CD4-positive, alpha-beta T cell treated with Interleukin-15 for 1 hour (primary cell): ENCODE measurements around the gene TMOD1.

Source experiments
- DNase-seq: peaks from one replicate; pipeline ENCODE4 v3.0.0-alpha.2; 2020

TMOD1 gene

GRCh38 chr9:97551308-97551707 is 49.8 kb downstream of the TMOD1 start:
- DNase-seq, result no peak

GRCh38 chr9:97553141-97553540 is 51.7 kb downstream of the TMOD1 start:
- DNase-seq, result no peak

GRCh38 chr9:97553841-97554240 is 52.4 kb downstream of the TMOD1 start:
- DNase-seq, result no peak

- no peak for DNase-seq
Measured at GRCh38 chr9:97554566-97555075, 53.2 kb downstream of the TMOD1 start.

DNA sequence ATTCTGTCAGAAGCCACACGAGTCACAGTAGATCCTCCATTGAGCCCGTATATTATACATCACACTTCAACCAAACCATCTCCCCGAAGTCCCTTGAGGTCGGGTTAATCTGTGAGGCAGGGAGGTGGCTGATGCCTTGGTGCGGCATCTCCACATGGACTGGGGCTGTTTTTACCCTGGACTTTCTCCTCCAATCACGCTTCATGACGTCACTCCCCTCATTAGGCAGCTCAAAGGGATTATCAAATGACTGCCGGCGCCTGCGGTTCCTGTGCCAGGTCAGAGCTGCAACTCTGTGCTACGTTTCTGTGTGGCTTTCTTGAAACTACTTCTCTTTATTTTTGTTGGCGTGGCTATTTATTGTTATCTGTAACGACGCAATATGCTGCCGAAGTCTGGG is 53.7 kb downstream of the TMOD1 start:
- DNase-seq, result no peak

- DNase-seq, result no peak
Measured at GRCh38 chr9:97556036-97556720, 54.7 kb downstream of the TMOD1 start.

DNA sequence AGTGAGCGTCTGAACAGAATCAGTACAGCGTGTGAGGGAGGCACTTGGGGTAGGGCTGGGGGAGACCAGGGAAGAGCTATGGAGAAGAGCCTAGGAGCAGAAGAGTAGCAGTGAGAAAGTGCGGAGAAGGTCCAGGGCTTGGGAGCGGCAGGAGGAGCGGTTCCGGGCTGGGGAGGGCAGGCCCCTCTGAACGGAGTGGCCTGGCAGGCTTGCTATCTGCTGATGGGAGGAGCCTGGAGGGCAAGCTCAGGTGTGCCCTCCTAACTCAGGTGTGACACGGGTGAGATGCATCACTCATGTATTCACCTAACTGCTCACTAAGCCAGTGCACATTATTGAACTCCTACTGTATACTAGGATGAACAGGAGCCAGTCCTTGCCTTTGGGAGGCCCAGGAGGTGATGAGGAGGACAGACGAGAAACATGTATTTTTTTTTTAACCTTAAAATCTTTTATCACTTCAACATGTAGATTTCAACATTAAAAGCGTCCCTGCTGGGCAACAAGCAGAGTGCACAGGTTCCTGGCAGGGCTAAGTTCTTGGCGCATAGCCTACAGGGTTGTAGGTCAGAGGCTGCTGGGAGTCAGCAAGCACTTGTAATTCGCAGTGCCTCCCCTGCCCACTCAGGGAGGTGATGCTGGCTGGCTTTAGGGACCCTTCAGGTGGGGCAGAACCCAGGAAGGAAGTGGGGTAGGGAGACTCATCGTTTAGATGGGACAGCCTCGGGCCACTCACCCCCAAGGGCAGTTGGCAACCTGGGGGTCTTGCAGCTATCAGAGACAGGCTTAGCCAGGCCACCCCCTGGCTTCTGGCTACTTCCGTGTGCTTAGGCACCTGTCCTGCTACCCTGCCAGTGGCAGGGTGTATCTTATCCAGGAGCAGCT is 55.5 kb downstream of the TMOD1 start:
- DNase-seq, result no peak

DNA sequence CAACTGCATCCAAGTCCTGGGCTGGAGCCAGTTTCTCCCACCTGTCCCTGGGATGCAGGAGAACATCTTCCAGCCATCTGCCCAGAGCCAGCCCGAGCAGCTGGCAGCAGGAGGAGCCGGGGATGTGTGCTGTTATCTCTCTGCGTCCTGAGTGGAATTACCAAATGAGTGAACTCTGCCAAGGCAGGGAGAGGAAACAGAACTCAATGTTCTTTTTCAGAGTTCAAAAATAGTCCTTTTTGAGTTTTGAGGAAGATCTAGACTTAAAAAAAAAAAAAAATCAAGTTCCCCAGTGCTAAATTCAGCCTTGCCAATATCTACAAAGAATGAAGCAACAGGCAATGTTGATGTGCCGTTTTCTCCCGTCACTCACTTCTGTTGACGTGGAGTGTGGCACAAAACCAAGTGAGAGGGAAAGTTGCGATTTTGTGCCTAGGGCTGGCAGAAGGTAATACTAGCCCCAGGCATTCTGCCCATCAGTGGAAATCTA is 56.2 kb downstream of the TMOD1 start:
- no peak for DNase-seq

GRCh38 chr9:97558701-97559101 is 57.2 kb downstream of the TMOD1 start:
- DNase-seq, result no peak

- no peak for DNase-seq
Measured at GRCh38 chr9:97559111-97559514, 57.6 kb downstream of the TMOD1 start.

GRCh38 chr9:97560154-97560553 is 58.7 kb downstream of the TMOD1 start:
- no peak for DNase-seq

DNA sequence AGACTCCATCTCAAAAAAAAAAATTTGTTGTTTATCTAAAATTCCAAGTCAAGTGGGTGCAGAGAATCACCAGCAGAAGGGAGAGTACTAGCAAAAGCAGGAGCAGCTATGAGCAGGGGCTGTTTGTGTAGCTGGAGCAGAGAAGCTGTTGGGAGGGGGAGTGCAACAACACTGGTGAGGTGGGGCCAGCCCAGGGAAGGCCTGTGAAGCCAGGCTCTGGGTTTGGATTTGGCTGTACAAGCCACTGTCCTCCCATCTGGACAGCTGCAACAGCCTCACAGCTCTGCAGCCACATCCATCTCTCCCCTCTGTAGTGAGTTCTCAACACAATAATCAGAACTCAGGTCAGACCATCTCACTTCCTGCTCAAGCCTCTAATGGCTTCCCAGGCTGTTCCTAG is 59.4 kb downstream of the TMOD1 start:
- no peak for DNase-seq

DNA sequence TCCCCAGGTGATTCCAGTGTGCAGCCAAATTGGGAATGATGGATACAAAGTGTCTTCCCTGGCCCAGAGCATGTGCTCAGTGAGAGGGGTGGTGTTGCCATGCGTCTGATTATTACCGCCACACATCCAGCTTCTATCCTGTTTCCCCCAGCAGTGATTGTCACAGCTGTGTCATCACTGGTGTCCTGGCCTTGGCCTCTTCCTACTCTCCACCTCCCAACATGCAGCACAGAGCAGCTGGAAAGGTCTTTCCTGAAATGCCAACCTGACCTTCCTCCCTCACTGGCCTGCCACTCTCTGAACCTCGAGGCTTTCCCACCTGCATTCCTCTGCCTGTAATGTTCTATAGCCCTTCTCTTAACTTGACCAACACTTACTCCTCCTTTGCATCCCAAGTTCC is 60.0 kb downstream of the TMOD1 start:
- DNase-seq, result no peak

- DNase-seq, result no peak
Measured at GRCh38 chr9:97562542-97562941, 61.1 kb downstream of the TMOD1 start.

DNA sequence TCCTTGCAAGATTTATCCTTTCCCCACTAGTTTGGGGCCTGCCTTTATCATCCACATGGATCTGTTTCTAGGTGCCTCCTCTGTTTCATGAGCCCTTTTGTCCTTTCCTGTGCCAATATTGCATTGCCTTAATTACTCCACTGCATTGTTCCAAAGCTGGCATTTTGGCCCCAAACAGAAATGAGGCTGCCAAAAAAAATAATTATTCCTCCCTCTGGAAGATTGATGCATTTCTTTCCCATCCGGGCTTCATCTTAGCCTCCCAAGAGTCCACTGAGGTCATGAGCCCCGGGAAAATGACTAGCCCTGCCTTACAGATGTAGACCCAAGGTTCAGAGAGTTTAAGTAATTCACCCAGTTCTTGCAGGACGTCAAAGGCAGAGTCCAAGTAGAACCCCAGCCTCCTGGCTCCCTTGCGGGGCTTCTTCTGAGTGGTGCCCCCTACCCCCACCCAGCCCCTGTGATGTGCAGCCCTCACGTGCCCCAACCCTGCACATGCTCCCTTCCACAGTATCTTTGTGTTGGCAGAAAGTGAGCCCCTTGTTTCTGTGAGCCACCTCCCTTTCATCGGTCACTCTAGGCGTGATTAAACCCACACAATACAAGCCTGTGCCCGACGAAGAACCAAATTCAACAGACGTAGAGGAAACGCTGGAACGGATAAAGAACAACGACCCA is 62.1 kb downstream of the TMOD1 start:
- DNase-seq, result no peak

DNA sequence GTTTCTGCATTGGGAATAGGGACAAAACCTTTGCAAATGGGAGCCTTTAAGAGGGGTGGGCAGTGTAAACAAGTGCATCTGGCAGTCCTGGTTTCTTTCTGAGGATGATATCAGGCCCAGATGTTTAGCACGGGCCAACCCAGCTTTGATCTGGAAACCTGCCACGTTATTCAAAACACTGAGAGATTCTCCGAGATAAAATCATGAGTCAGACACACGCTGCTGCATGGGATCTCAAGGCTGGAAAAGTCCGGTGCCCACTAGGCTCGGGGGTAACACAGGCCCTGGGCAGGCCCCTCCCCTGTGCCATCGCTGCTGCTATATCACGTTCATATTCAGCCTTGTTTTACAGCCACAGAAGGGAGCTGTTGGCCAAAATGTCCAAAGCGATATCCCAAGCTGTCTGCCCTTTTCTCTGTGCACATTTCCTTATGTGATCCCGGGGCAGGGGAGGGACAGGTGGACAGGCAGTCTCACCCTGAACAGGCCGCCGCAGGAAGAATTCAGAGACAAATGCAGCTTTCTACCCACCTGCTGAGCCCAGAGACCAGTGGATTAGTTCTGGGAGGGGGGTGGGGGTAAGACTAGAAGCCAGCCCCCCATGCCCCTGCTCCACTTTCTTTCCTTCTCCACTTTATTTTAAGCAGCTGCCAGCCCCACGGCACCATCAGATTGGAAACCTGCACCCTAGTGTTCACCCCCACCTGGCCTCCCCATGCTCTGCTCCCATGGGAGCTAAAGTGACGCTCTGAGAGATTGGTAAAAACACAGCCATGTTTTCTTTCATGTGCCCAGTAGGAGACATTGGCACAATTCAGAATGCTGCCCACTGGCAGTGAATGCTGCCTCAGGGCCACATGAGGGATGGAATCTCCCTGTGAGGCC is 63.1 kb downstream of the TMOD1 start:
- DNase-seq, result no peak

DNA sequence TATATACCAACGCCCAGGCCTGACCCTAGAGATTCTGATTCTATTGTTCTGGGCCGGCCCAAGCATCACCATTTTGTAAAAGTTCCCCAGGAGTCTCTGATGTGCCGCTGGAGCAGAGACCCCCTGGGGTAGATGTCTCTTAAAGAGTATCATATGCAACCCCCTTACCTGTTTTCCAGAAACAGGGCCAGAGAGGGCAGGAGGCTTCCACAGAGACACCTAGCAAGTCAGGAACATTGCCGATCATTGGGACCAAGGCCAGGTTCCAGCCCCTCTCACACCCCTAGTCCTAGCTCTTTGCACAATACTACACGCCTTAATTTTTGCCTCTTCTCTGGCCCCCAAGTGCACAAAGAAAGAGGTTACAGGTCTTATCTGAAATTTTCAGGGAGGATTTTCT is 63.8 kb downstream of the TMOD1 start:
- DNase-seq, result no peak

DNA sequence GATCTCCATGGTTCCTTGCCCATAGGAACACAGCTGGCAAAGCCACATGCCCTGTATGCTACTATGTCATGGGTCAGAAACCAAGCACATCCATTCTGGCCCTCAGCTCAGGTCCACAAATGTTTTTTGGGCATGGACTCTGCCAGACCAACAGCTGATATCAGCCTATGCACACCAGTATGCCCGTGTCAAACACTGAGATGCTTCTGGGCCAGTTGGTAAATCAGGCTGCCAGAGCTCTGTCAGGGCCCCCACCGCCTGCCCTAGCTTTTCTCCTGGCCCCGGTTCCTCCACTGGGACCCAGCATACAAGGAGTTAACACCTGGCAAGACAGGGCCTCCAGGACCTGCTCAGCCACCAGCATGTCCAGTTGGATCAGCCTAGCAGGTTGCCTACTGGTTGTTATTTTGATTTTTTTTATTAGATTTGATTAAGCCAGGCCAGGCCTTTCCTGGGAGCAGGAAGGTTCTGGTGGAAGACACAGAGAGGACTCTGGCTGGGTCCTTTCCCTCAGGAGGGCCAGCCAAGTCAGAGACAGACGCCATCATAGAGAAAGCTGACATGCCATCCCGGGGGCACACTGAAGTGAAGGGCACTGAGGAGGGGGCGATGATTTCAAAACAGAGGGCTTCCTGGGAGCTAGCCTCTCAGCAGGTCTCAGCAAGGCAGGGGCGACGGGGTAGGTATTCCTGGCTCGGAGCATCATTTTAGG is 65.9 kb downstream of the TMOD1 start:
- no peak for DNase-seq

DNA sequence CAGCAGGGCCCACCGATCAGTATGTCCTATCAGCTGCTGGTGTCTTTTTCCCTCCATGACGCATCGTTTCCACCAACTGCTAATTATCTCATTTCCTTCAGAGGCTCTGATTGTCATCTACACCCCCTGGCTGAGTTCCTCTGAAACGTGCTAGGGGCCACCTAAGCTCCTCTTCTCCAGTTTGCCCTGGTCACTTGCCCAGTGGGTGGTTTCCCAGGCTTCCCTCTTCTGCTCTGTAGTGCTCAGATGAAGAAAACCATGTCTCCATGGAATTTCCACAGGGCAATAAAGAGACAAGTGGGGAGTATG is 66.4 kb downstream of the TMOD1 start:
- DNase-seq, result no peak

DNA sequence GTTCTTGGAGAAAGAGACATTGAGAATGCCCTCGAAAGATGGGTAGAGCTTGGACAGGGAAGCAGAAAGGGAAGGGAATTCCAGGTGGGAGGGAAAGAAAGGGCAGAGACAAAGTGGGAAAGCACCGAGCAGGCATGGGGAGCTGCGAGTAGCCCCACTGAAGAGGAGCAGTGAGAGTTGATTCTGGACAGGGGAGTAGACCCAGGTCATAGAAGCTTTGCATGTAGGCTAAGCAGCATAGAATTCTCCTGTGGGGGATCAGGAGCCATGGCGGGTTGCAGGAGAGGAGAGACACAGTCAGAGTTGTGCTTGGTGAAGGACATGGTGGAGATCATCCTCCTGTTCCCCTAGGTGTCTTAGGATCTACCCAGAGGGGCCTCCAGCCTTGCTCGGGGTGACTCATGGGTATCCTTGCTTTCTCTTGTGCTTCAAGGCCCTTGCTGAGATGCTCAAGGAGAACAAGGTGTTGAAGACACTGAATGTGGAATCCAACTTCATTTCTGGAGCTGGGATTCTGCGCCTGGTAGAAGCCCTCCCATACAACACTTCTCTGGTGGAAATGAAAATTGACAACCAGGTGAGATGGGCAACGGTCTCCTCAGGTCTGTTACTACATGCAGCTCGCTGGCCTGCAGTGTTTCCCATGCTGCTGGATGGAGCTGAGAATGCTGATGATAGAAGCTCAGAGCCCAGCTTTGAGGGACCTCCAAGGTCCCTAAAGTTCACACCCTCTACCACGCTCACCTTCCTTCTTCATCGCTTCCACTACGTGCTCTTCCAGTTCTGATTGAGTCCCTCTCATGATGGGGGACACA is 67.2 kb downstream of the TMOD1 start:
- DNase-seq, result no peak

DNA sequence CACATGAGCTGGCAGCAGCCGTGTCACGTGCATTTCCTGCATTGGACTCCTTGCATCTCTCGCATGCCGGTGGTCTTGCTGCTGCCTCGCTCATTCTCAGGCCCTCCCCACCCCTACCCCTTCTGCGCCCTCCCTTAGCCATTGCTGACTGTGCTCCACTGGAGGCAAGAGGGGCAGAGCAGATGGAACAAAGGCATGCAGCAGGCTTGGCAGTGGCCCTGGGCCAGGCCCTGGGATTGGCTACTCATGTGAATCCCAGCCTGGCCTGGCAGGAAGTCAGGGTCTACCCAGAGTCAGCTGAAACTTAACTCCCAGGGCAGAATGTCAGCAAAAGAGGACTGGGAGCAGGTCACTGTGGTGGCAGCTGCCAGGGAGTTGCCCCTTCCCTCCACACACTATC is 69.4 kb downstream of the TMOD1 start:
- DNase-seq, result no peak
